Lower leg skin (tissue), 3 donors: ENCODE data around the gene REEP1.

Experiments
- CTCF ChIP-seq, 3 donors: fragments of 450-650 bp; IDR thresholded peaks; one replicate each; pipeline ENCODE4 v1.5.1; 2016; ENCODE audit warnings: antibody characterized with exemption in 3 of 3, mild to moderate bottlenecking in 3 of 3, moderate library complexity in 2 of 3
- POLR2A ChIP-seq, 2 donors: fragments of 450-650 bp; IDR thresholded peaks; one replicate each; pipeline ENCODE4 v1.6.1; 2016 to 2017; ENCODE audit warnings: antibody characterized with exemption in 2 of 2, mild to moderate bottlenecking in 1 of 2, moderate library complexity in 1 of 2

GRCh38 chr2:86223927-86224560, 113.4 kb downstream of the REEP1 start:
- no peak for TF ChIP-seq POLR2A (IDR thresholded peaks at IDR 0.05)
- no peak for TF ChIP-seq CTCF (IDR thresholded peaks at IDR 0.05)
